ENCODE results near the gene ITGA3.

Gene ITGA3

DNA sequence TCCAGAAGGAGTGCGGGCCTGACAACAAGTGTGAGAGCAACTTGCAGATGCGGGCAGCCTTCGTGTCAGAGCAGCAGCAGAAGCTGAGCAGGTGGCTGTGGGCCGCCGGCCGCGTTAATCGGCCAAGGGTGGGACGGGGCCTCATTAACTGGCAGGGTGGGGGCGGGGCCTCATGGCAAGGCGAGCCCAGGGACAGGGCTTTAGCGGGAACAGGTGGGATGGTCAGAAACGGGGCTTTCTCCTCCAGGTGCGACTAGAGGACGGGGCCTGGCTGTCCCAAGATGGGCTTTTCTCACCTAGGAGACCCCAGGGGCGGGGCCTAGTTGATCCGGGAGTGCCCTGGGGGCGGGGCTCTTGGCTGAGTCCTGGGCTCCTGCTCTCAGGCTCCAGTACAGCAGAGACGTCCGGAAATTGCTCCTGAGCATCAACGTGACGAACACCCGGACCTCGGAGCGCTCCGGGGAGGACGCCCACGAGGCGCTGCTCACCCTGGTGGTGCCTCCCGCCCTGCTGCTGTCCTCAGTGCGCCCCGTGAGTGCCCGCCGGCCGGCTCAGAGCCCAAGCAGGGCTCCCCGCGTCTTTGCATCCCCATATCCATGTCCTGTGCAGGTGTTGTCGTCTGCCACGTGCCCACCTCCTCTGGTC lies 20.8 kb downstream of the ITGA3 start:
- Histone ChIP-seq H3K9ac (ENCODE audit: low read length) (no peak overlapping the region), H3K4me3 (ENCODE audit: low read depth, low read length, poor library complexity, severe bottlenecking) (no peak overlapping the region), H3F3A (ENCODE audit: insufficient read depth, low read length) (no peaks in the 10 kb centered on the region), H3K27me3 (ENCODE audit: insufficient read depth, low read length) (no peaks in the 10 kb centered on the region), H3K4me2 (ENCODE audit: low read length) (peak overlapping the region; percentile 47; the same call in 1 of the 2 replicates), H3K9me3 (ENCODE audit: low read length) (no peaks in the 10 kb centered on the region), H3K27ac (ENCODE audit: low read depth, low read length, poor library complexity, severe bottlenecking) (no peak overlapping the region), H3K4me1 (ENCODE audit: insufficient read depth, low read length, severe bottlenecking) (peaks cover 22% of the 10 kb centered on the region), H3K36me3 (ENCODE audit: insufficient read depth, low read length) (no peaks in the 10 kb centered on the region), H2AFZ (ENCODE audit: low read length) (no peak overlapping the region), H3K79me2 (ENCODE audit: insufficient read depth, low read length) (no peaks in the 10 kb centered on the region), H3K9me2 (ENCODE audit: low read depth, low read length) (no peaks in the 10 kb centered on the region), H4K20me1 (ENCODE audit: insufficient read depth, low read length) (no peaks in the 10 kb centered on the region)
- TF ChIP-seq, protein P1, sequence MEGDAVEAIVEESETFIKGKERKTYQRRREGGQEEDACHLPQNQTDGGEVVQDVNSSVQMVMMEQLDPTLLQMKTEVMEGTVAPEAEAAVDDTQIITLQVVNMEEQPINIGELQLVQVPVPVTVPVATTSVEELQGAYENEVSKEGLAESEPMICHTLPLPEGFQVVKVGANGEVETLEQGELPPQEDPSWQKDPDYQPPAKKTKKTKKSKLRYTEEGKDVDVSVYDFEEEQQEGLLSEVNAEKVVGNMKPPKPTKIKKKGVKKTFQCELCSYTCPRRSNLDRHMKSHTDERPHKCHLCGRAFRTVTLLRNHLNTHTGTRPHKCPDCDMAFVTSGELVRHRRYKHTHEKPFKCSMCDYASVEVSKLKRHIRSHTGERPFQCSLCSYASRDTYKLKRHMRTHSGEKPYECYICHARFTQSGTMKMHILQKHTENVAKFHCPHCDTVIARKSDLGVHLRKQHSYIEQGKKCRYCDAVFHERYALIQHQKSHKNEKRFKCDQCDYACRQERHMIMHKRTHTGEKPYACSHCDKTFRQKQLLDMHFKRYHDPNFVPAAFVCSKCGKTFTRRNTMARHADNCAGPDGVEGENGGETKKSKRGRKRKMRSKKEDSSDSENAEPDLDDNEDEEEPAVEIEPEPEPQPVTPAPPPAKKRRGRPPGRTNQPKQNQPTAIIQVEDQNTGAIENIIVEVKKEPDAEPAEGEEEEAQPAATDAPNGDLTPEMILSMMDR (IDR thresholded peaks at IDR 0.05; ENCODE audit: low read length), result no peak
- TF ChIP-seq EZH2 (IDR thresholded peaks at IDR 0.05; ENCODE audit: borderline replicate concordance, low read length), result no peak

DNA sequence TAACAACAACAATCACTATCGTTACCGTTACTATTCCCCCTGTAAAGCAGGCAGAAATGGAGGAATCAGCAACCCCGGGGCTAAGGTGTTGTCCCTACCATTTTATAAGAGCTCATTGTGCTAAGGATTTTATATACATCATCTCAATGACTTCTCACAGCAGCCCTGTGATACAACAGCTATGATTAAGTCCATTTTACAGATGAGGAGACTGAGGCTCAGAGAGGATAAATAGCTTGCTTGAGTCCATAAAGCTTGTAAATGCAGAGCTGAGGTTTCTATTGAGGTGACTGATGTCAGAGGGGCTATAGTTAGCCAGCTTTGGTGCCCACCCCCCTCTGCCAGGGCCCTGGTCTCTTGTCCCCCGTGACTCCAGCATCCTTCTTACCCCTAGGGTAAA lies 22.5 kb downstream of the ITGA3 start:
- Histone ChIP-seq H3K4me1 (ENCODE audit: insufficient read depth, low read length, severe bottlenecking) (peaks cover 22% of the 10 kb centered on the region), H3K9ac (ENCODE audit: low read length) (no peak overlapping the region), H3K27ac (ENCODE audit: low read depth, low read length, poor library complexity, severe bottlenecking) (no peak overlapping the region), H3F3A (ENCODE audit: insufficient read depth, low read length) (no peaks in the 10 kb centered on the region), H4K20me1 (ENCODE audit: insufficient read depth, low read length) (no peaks in the 10 kb centered on the region), H3K9me3 (ENCODE audit: low read length) (no peaks in the 10 kb centered on the region), H3K79me2 (ENCODE audit: insufficient read depth, low read length) (no peaks in the 10 kb centered on the region), H3K4me2 (ENCODE audit: low read length) (no peak overlapping the region), H3K36me3 (ENCODE audit: insufficient read depth, low read length) (no peaks in the 10 kb centered on the region), H3K4me3 (ENCODE audit: low read depth, low read length, poor library complexity, severe bottlenecking) (no peak overlapping the region), H3K9me2 (ENCODE audit: low read depth, low read length) (no peaks in the 10 kb centered on the region), H2AFZ (ENCODE audit: low read length) (no peak overlapping the region), H3K27me3 (ENCODE audit: insufficient read depth, low read length) (no peaks in the 10 kb centered on the region)
- TF ChIP-seq, protein P1 (IDR thresholded peaks at IDR 0.05; ENCODE audit: low read length), result no peak
- no peak for TF ChIP-seq EZH2 (IDR thresholded peaks at IDR 0.05; ENCODE audit: borderline replicate concordance, low read length)

DNA sequence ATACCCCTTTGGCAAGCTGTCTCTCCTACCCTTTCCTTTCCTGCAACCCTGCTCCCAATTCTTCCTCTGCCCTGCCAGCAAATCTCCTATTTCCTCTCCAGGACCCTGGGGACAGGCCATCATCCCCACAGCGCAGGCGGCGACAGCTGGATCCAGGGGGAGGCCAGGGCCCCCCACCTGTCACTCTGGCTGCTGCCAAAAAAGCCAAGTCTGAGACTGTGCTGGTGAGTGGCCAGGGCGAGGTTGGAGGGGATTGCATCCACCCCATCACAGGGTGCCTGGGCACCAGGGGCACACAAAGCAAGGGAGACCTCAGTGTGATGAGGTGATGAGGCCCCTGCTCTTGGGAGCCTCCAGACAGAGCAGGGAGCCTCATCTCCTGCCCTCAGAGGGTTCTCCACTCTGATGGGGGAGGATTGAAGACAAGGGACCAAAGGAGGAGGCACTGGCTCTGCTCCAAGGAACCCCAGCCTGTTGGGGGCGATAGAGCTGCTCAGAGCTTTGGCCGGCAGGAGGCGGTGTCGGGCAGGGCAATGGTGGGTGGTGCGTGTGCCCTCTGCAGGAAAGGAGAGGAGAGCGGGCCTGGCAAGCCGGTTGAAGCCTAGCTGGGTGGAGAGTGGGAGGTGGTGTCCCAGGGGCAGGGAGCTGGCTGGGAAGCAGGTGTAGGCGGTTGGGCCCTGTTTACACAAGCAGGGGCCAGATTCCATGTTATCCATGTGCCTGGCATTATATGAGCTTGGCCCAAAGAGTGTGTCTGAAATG lies 23.6 kb downstream of the ITGA3 start:
- no peak overlapping the region for H3K9ac ChIP-seq (ENCODE audit: low read length)
- H3K4me2 ChIP-seq (ENCODE audit: low read length), result no peak overlapping the region
- TF ChIP-seq, protein P1 (IDR thresholded peaks at IDR 0.05; ENCODE audit: low read length), result peak; percentile 100
- TF ChIP-seq EZH2 (IDR thresholded peaks at IDR 0.05; ENCODE audit: borderline replicate concordance, low read length), result no peak
- H3K9me2 ChIP-seq (ENCODE audit: low read depth, low read length), result no peaks in the 10 kb centered on the region
- no peak overlapping the region for H2AFZ ChIP-seq (ENCODE audit: low read length)
- H3K36me3 ChIP-seq (ENCODE audit: insufficient read depth, low read length), result no peaks in the 10 kb centered on the region
- no peaks in the 10 kb centered on the region for H4K20me1 ChIP-seq (ENCODE audit: insufficient read depth, low read length)
- H3K4me3 ChIP-seq (ENCODE audit: low read depth, low read length, poor library complexity, severe bottlenecking), result no peak overlapping the region
- peaks cover 22% of the 10 kb centered on the region for H3K4me1 ChIP-seq (ENCODE audit: insufficient read depth, low read length, severe bottlenecking)
- H3K27ac ChIP-seq (ENCODE audit: low read depth, low read length, poor library complexity, severe bottlenecking), result no peak overlapping the region
- no peaks in the 10 kb centered on the region for H3K79me2 ChIP-seq (ENCODE audit: insufficient read depth, low read length)
- H3K9me3 ChIP-seq (ENCODE audit: low read length), result no peaks in the 10 kb centered on the region
- no peaks in the 10 kb centered on the region for H3K27me3 ChIP-seq (ENCODE audit: insufficient read depth, low read length)
- no peaks in the 10 kb centered on the region for H3F3A ChIP-seq (ENCODE audit: insufficient read depth, low read length)
